SK-N-SH treated with all-trans-retinoic acid at 6 μM for 48 hours (cell line): Measurements from ENCODE around the gene PDGFRB.

Source experiments
- ARNTL ChIP-seq: fragments of 450-650 bp; formaldehyde crosslinking; IDR thresholded peaks from 2 replicates; pipeline ENCODE4 v1.5.0; 2020; ENCODE audit warnings: low read depth, mild to moderate bottlenecking, moderate library complexity, borderline replicate concordance
- BACH2 ChIP-seq: fragments of 250-450 bp; sonication (Bioruptor Pico); IDR thresholded peaks from 2 replicates; pipeline ENCODE4 v1.9.0; 2021; ENCODE audit warnings: mild to moderate bottlenecking, borderline replicate concordance
- ESRRG ChIP-seq: fragments of 250-450 bp; sonication (Bioruptor Pico); IDR thresholded peaks from 2 replicates; pipeline ENCODE4 v1.6.1; 2021; ENCODE audit warnings: mild to moderate bottlenecking
- GLIS3 ChIP-seq: fragments of 250-450 bp; sonication (Bioruptor Pico); IDR thresholded peaks from 2 replicates; pipeline ENCODE4 v1.5.0; 2020; ENCODE audit warnings: mild to moderate bottlenecking, moderate library complexity
- RARB ChIP-seq: fragments of 250-450 bp; sonication (Bioruptor Pico); IDR thresholded peaks from 2 replicates; pipeline ENCODE4 v1.8.0; 2021; ENCODE audit warnings: mild to moderate bottlenecking, moderate library complexity
- TCF4 ChIP-seq: fragments of 250-450 bp; sonication (Bioruptor Pico); IDR thresholded peaks from 2 replicates; pipeline ENCODE4 v1.8.0; 2021; ENCODE audit warnings: mild to moderate bottlenecking, moderate library complexity, borderline replicate concordance
- TOX ChIP-seq: fragments of 250-450 bp; sonication (Bioruptor Pico); IDR thresholded peaks from 2 replicates; pipeline ENCODE4 v1.8.0; 2021; ENCODE audit warnings: mild to moderate bottlenecking, moderate library complexity, borderline replicate concordance
- ZFP3 ChIP-seq: fragments of 250-450 bp; sonication (Bioruptor Pico); IDR thresholded peaks from 2 replicates; pipeline ENCODE4 v1.5.0; 2020; ENCODE audit warnings: mild to moderate bottlenecking, moderate library complexity
- ZFP30 ChIP-seq: fragments of 450-650 bp; formaldehyde crosslinking; IDR thresholded peaks from 2 replicates; pipeline ENCODE4 v1.5.0; 2022; ENCODE audit warnings: mild to moderate bottlenecking, moderate library complexity
- TF ChIP-seq, protein P1 (sequence below): fragments of 250-450 bp; sonication (Bioruptor Pico); IDR thresholded peaks from 2 replicates; pipeline ENCODE4 v1.8.0; 2020; ENCODE audit warnings: mild to moderate bottlenecking, moderate library complexity, borderline replicate concordance
- TF ChIP-seq, protein P2 (sequence below): fragments of 250-450 bp; sonication (Bioruptor Pico); IDR thresholded peaks from 2 replicates; pipeline ENCODE4 v1.5.1; 2020; ENCODE audit warnings: low read depth, mild to moderate bottlenecking, moderate library complexity

DNA sequence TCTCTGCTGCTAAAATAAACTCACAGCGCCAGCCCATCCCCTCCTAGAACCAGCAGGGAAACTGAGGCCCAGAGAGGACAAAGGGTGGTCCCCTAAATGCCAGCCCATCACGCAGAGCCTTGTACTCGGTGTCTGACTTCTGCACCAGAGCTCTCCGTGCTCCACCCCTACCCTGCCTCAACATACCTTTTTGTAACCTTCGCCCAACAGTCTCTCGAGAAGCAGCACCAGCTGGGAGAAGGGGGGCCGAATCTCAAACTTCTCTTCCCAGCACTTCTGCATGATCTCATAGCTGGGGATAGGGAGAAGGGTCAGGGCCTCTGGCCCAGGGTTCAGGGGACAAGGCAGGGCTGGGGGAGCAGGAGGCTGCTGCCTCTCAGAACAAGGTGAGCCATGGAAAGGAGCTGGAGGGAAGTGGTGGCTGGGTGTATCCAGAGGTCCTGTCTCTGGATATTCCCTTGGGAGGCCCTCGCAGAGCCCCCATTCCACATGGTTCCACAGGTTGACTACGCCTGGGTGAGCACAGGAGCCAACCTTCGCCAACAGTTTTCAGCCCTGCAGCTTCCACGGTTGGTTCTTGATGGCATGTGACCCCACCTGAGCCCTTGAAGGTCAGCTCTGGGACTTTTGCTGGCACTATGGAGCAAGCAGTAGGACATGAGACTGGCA is 37.0 kb downstream of the PDGFRB start:
- TF ChIP-seq, protein P1, sequence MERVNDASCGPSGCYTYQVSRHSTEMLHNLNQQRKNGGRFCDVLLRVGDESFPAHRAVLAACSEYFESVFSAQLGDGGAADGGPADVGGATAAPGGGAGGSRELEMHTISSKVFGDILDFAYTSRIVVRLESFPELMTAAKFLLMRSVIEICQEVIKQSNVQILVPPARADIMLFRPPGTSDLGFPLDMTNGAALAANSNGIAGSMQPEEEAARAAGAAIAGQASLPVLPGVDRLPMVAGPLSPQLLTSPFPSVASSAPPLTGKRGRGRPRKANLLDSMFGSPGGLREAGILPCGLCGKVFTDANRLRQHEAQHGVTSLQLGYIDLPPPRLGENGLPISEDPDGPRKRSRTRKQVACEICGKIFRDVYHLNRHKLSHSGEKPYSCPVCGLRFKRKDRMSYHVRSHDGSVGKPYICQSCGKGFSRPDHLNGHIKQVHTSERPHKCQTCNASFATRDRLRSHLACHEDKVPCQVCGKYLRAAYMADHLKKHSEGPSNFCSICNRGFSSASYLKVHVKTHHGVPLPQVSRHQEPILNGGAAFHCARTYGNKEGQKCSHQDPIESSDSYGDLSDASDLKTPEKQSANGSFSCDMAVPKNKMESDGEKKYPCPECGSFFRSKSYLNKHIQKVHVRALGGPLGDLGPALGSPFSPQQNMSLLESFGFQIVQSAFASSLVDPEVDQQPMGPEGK (CRISPR knock-in tag), result no peak
- no peak for TF ChIP-seq RARB (CRISPR knock-in tag)
- no peak for TF ChIP-seq ESRRG
- TF ChIP-seq GLIS3 (CRISPR knock-in tag), result no peak
- TF ChIP-seq ZFP30, result no peak
- TF ChIP-seq, protein P2, sequence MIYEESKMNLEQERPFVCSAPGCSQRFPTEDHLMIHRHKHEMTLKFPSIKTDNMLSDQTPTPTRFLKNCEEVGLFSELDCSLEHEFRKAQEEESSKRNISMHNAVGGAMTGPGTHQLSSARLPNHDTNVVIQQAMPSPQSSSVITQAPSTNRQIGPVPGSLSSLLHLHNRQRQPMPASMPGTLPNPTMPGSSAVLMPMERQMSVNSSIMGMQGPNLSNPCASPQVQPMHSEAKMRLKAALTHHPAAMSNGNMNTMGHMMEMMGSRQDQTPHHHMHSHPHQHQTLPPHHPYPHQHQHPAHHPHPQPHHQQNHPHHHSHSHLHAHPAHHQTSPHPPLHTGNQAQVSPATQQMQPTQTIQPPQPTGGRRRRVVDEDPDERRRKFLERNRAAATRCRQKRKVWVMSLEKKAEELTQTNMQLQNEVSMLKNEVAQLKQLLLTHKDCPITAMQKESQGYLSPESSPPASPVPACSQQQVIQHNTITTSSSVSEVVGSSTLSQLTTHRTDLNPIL (CRISPR knock-in tag), result no peak
- TF ChIP-seq ZFP3 (CRISPR knock-in tag), result no peak
- no peak for TF ChIP-seq ARNTL (CRISPR knock-in tag)
- TF ChIP-seq TCF4 (CRISPR knock-in tag), result no peak
- no peak for TF ChIP-seq TOX (CRISPR knock-in tag)
- TF ChIP-seq BACH2 (CRISPR knock-in tag), result no peak
